SK-N-SH treated with all-trans-retinoic acid at 6 μM for 48 hours (cell line): ENCODE data around the gene CDIPT.

Experiments used
- ATAC-seq: fragments of 200-7000 bp; cut with Tn5 transposase; 3 replicates; pipeline ENCODE4 v1.9.1; 2020; ENCODE audit warnings: mild to moderate bottlenecking, moderate library complexity
- ARNTL ChIP-seq: fragments of 450-650 bp; formaldehyde crosslinking; IDR thresholded peaks from 2 replicates; pipeline ENCODE4 v1.5.0; 2020; ENCODE audit warnings: low read depth, mild to moderate bottlenecking, moderate library complexity, borderline replicate concordance
- BACH2 ChIP-seq: fragments of 250-450 bp; sonication (Bioruptor Pico); IDR thresholded peaks from 2 replicates; pipeline ENCODE4 v1.9.0; 2021; ENCODE audit warnings: mild to moderate bottlenecking, borderline replicate concordance
- ESRRG ChIP-seq: fragments of 250-450 bp; sonication (Bioruptor Pico); IDR thresholded peaks from 2 replicates; pipeline ENCODE4 v1.6.1; 2021; ENCODE audit warnings: mild to moderate bottlenecking
- GLIS3 ChIP-seq: fragments of 250-450 bp; sonication (Bioruptor Pico); IDR thresholded peaks from 2 replicates; pipeline ENCODE4 v1.5.0; 2020; ENCODE audit warnings: mild to moderate bottlenecking, moderate library complexity
- ISL1 ChIP-seq: fragments of 250-450 bp; sonication (Bioruptor Pico); IDR thresholded peaks from 2 replicates; pipeline ENCODE4 v2.1.2; 2022; ENCODE audit warnings: mild to moderate bottlenecking, moderate library complexity
- OSR1 ChIP-seq: fragments of 250-450 bp; sonication (Bioruptor Pico); IDR thresholded peaks from 2 replicates; pipeline ENCODE4 v1.8.0; 2022; ENCODE audit warnings: moderate library complexity, mild to moderate bottlenecking, inconsistent platforms
- PATZ1 ChIP-seq: fragments of 250-450 bp; sonication (Bioruptor Pico); IDR thresholded peaks from 2 replicates; pipeline ENCODE4 v1.8.0; 2020; ENCODE audit warnings: mild to moderate bottlenecking, moderate library complexity, borderline replicate concordance
- RARB ChIP-seq: fragments of 250-450 bp; sonication (Bioruptor Pico); IDR thresholded peaks from 2 replicates; pipeline ENCODE4 v1.8.0; 2021; ENCODE audit warnings: mild to moderate bottlenecking, moderate library complexity
- SNAI2 ChIP-seq: fragments of 250-450 bp; sonication (Bioruptor Pico); IDR thresholded peaks from 2 replicates; pipeline ENCODE4 v1.5.0; 2020; ENCODE audit warnings: mild to moderate bottlenecking, moderate library complexity
- TCF4 ChIP-seq: fragments of 250-450 bp; sonication (Bioruptor Pico); IDR thresholded peaks from 2 replicates; pipeline ENCODE4 v1.8.0; 2021; ENCODE audit warnings: mild to moderate bottlenecking, moderate library complexity, borderline replicate concordance
- TSHZ2 ChIP-seq: fragments of 250-450 bp; sonication (Bioruptor Pico); IDR thresholded peaks from 2 replicates; pipeline ENCODE4 v1.5.0; 2020; ENCODE audit warnings: mild to moderate bottlenecking, moderate library complexity
- ZC3H10 ChIP-seq: fragments of 250-450 bp; sonication (Bioruptor Pico); IDR thresholded peaks from 2 replicates; pipeline ENCODE4 v1.5.1; 2021; ENCODE audit warnings: mild to moderate bottlenecking, moderate library complexity
- ZFP3 ChIP-seq: fragments of 250-450 bp; sonication (Bioruptor Pico); IDR thresholded peaks from 2 replicates; pipeline ENCODE4 v1.5.0; 2020; ENCODE audit warnings: mild to moderate bottlenecking, moderate library complexity
- ZFP30 ChIP-seq: fragments of 450-650 bp; formaldehyde crosslinking; IDR thresholded peaks from 2 replicates; pipeline ENCODE4 v1.5.0; 2022; ENCODE audit warnings: mild to moderate bottlenecking, moderate library complexity
- ZNF565 ChIP-seq: fragments of 450-650 bp; formaldehyde crosslinking; conservative IDR thresholded peaks from 2 replicates; pipeline ENCODE4 v1.5.0; 2020; ENCODE audit warnings: low read depth, mild to moderate bottlenecking, moderate library complexity
- ZNF70 ChIP-seq: fragments of 450-650 bp; formaldehyde crosslinking; IDR thresholded peaks from 2 replicates; pipeline ENCODE4 v1.5.0; 2020; ENCODE audit warnings: mild to moderate bottlenecking, moderate library complexity
- ZNF8 ChIP-seq: fragments of 450-650 bp; formaldehyde crosslinking; IDR thresholded peaks from 2 replicates; pipeline ENCODE4 v1.5.0; 2020; ENCODE audit warnings: mild to moderate bottlenecking, moderate library complexity
- TF ChIP-seq, protein P1 (sequence below): fragments of 250-450 bp; sonication (Bioruptor Pico); IDR thresholded peaks from 2 replicates; pipeline ENCODE4 v1.8.0; 2021; ENCODE audit warnings: low read depth, mild to moderate bottlenecking, moderate library complexity, borderline replicate concordance
- TF ChIP-seq, protein P2 (sequence below): fragments of 250-450 bp; sonication (Bioruptor Pico); IDR thresholded peaks from 2 replicates; pipeline ENCODE4 v1.5.1; 2021; ENCODE audit warnings: mild to moderate bottlenecking, moderate library complexity

Gene CDIPT

GRCh38 chr16:29852654-29853053, 10.4 kb downstream of the CDIPT start:
- TF ChIP-seq ARNTL (CRISPR knock-in tag) (no peak), ISL1 (CRISPR knock-in tag) (no peak), ESRRG (CRISPR knock-in tag) (no peak), ZFP30 (CRISPR knock-in tag) (no peak), ZNF8 (CRISPR knock-in tag) (no peak), SNAI2 (no peak), ZNF565 (no peak), TCF4 (no peak), ZNF70 (CRISPR knock-in tag) (no peak), ZC3H10 (CRISPR knock-in tag) (no peak), GLIS3 (CRISPR knock-in tag) (no peak), ZFP3 (CRISPR knock-in tag) (no peak), PATZ1 (no peak), BACH2 (CRISPR knock-in tag) (no peak), TSHZ2 (CRISPR knock-in tag) (no peak), OSR1 (CRISPR knock-in tag) (no peak)
- TF ChIP-seq, protein P1, sequence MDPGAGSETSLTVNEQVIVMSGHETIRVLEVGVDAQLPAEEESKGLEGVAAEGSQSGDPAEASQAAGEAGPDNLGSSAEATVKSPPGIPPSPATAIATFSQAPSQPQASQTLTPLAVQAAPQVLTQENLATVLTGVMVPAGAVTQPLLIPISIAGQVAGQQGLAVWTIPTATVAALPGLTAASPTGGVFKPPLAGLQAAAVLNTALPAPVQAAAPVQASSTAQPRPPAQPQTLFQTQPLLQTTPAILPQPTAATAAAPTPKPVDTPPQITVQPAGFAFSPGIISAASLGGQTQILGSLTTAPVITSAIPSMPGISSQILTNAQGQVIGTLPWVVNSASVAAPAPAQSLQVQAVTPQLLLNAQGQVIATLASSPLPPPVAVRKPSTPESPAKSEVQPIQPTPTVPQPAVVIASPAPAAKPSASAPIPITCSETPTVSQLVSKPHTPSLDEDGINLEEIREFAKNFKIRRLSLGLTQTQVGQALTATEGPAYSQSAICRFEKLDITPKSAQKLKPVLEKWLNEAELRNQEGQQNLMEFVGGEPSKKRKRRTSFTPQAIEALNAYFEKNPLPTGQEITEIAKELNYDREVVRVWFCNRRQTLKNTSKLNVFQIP (CRISPR knock-in tag) = no peak
- TF ChIP-seq, protein P2, sequence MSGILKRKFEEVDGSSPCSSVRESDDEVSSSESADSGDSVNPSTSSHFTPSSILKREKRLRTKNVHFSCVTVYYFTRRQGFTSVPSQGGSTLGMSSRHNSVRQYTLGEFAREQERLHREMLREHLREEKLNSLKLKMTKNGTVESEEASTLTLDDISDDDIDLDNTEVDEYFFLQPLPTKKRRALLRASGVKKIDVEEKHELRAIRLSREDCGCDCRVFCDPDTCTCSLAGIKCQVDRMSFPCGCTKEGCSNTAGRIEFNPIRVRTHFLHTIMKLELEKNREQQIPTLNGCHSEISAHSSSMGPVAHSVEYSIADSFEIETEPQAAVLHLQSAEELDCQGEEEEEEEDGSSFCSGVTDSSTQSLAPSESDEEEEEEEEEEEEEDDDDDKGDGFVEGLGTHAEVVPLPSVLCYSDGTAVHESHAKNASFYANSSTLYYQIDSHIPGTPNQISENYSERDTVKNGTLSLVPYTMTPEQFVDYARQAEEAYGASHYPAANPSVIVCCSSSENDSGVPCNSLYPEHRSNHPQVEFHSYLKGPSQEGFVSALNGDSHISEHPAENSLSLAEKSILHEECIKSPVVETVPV (CRISPR knock-in tag) = no peak
- TF ChIP-seq, all 23 proteins: peak for 0
- ATAC-seq = no peak

- no peak for ATAC-seq
- TF ChIP-seq RARB (CRISPR knock-in tag) (no peak), ISL1 (CRISPR knock-in tag) (no peak), TSHZ2 (CRISPR knock-in tag) (no peak), ZFP30 (CRISPR knock-in tag) (no peak), BACH2 (CRISPR knock-in tag) (no peak)
- TF ChIP-seq, protein P2 (CRISPR knock-in tag) = no peak
- TF ChIP-seq, all 23 proteins: peak for 0
Observed at GRCh38 chr16:29850998-29851397, 12.0 kb downstream of the CDIPT start.
